HG03135 (cell line): ENCODE measurements around the gene AKAP6.

Experiments
- ATAC-seq: cut with Tn5 transposase; IDR thresholded peaks from one replicate; pipeline ENCODE4 v1.9.1; 2021; ENCODE audit warnings: mild to moderate bottlenecking, moderate library complexity; ENCODE audit not compliant: unreplicated experiment

AKAP6 gene

GRCh38 chr14:32330351-32331111, 1.4 kb downstream of the AKAP6 start:
- ATAC-seq: no peak

- no peak for ATAC-seq
Measured at GRCh38 chr14:32331206-32331605, 2.1 kb downstream of the AKAP6 start.

GRCh38 chr14:32332415-32333316, 3.6 kb downstream of the AKAP6 start:
- ATAC-seq: no peak

GRCh38 chr14:32336702-32337101, 7.6 kb downstream of the AKAP6 start:
- no peak for ATAC-seq

- ATAC-seq: no peak
Measured at GRCh38 chr14:32337759-32338158, 8.7 kb downstream of the AKAP6 start.

DNA sequence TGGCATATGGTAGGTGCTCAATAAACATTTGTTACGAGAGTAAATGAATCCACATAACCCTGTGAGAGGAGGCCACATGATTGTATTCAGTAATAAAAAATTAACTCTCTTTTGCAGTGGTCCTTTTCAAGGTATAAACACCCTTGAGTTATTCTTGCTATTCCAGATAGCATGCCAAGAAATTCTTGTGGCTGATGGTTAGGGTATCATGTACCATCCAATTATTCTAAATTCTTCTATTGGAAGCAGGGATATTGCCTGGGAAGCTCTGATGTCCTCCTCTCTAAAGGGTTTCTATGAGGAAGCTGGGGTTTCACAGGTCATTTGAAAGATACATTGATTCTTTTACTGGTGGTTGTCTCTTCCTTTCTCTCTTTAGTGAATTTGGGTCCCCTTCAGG, 10.1 kb downstream of the AKAP6 start:
- no peak for ATAC-seq

GRCh38 chr14:32341947-32342846, 13.1 kb downstream of the AKAP6 start:
- ATAC-seq: no peak

DNA sequence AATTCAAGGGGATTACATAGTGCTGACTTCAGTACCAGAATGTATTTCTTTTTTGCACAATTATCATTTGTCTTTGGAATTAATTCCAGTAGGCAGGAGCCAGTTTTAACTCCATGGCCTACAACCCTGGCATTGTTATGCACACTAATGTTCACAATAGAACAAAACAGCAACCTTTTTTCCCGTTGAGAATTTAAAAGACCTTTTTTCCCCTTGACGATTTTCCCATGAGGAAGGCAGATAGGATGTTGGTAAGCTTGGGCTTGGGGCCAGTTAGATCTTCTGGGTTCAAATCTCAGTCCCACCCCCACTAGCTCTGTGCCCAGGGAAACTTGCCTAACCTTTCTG, 13.7 kb downstream of the AKAP6 start:
- ATAC-seq: no peak

DNA sequence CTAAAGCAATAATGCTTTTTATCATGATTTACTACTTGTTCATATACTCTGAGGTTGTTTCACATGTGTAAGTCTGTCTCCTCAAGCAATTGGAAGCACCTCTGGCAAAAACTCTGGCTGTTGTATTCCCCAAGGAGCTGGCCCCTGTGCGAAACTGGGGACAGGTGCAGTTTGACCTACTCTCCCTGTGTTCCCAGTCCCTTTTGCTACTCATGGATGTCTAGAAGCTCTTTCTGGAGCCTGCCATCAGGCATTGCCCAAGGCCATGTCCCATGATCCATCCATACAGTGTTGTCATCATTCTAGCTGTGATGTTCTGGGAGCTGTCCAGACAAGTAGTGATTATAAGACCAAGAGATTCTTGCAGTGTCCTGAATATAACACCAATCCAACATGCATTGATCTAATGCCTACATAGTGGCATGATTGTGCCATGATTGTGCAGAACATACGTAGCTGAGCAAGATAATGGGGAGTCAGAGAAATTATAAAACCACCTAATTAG, 14.9 kb downstream of the AKAP6 start:
- no peak for ATAC-seq

DNA sequence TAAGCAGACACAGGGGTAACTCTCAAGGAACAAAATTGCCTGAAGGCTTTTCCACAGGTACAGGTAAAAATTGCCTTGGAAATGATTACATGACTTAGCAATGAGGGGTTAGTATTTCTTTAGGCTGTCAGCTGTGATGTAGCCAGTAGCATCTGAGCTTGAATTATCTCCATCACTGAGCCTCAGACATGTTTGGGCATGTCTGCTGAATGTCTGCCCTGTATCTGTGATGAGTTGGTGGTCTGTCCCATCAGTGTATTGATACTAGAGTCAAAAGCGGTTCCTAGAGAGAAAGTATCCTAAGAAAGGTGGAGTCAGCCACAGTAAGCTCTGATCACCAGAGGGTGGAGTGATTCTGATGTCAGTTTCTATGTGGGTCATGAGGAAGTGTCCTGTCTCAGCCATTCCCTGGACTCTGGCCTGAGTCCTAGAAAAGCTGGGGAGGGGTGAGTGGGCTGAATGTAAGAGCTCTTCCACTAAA, 16.3 kb downstream of the AKAP6 start:
- no peak for ATAC-seq

GRCh38 chr14:32349322-32349721, 20.2 kb downstream of the AKAP6 start:
- no peak for ATAC-seq

GRCh38 chr14:32350020-32350419, 20.9 kb downstream of the AKAP6 start:
- ATAC-seq: peak; percentile 99

- no peak for ATAC-seq
Measured at GRCh38 chr14:32352631-32353030, 23.5 kb downstream of the AKAP6 start.

- no peak for ATAC-seq
Measured at GRCh38 chr14:32354716-32355115, 25.6 kb downstream of the AKAP6 start.

- ATAC-seq: no peak
Measured at GRCh38 chr14:32358781-32359180, 29.7 kb downstream of the AKAP6 start.

DNA sequence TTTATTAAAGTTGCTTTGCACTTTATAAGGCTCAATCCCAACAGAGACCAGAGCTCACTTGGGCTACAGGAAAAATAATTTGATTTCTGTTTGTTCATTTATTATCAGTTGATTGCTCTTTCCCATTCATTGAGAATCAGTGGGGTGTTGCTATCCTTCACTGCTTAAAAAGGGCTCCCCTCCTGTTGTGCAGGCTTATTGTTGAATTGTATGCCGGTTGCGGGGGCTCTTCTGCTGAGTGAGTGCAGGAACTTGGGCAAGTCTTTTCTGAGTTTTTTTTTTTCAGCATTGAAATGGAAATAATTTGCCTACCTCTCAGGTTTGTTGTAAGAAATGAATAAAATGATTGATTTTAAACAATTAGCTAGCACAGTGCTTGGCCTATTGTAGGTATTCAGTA, 32.6 kb downstream of the AKAP6 start:
- no peak for ATAC-seq

- ATAC-seq: no peak
Measured at GRCh38 chr14:32363761-32364160, 34.7 kb downstream of the AKAP6 start.

DNA sequence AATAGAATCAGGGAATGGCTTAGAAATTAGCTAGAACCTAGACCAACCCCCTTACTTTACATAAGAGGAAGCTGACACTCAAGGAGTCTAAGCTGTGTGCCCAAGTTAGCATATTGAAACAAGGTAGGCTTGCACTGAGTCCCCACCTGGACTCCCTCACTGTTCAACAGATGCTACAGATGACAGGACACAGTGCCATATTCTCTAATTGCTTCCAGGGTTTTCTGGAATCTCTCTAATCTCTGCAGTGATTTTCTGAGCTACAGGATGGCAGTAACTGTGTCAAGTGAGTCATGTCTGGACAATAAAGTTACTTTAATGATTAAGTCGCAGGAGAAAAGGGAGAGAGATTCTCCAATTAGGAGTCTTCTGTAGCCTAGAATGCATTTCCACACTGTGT, 35.8 kb downstream of the AKAP6 start:
- ATAC-seq: no peak

GRCh38 chr14:32366256-32366879, 37.3 kb downstream of the AKAP6 start:
- no peak for ATAC-seq

DNA sequence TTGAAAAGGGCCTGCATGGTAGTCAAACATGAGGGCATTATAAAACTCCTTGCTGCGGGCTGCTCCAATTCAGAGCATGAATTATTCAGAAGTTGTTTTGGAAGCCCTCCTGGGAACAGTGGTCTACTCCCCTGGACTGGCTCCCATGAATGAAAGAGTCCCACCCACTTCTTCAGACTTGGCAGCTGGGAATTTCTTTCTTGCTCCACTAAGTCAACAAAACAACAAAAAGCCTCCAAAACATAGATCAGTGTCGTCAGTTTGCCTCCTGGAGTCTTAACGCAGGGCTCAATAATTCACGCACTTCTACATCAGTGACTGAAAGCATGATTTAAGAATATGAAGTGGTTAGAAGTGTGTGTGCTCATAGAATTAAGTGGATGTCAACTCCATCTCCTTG, 37.9 kb downstream of the AKAP6 start:
- no peak for ATAC-seq
